ENCODE results near the gene PNKD. TPM values are rescaled to one million over a fixed set of nuclear protein-coding genes. Genes with fewer than 3 reads are reported as not detected.
"Not testable (repeated sequence)": the region's sequence is repeated elsewhere in the genome, so short reads cannot be mapped to it uniquely, and the experiment has no call there.

The PNKD gene
- total RNA-seq, 1 experiment from 2014 or later = 97.7 TPM

DNA sequence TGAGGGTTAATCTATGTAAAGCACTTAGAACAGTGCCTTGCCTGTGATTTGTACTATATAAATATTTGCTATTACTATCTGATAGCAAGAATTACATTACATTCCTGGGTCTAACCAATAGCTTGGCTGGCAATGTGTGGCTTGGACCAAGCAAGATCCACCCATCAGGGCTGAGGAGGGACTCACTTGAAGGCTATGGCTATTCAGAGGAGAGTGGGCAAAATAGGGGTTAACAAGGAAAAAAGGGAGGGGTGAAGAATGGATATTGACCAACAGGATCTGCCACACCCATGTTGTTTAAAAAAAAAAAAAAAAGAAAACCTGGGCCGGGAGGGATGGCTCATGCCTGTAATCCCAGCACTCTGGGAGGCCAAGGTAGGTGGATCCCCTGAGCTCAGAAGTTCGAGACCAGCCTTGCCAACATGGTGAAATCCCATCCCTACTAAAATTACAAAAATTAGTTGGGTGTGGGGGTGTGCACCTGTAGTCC is 42.0 kb downstream of the PNKD start:
- Histone ChIP-seq H3K36me3 (ENCODE audit: low read depth, low read length) (no peaks in the 10 kb centered on the region), H3K9ac (ENCODE audit: low read length) (no peak overlapping the region), H3K4me2 (ENCODE audit: low read length) (no peak overlapping the region), H3K27me3 (ENCODE audit: low read length) (no peaks in the 10 kb centered on the region), H3K27ac (ENCODE audit: low read length) (no peak overlapping the region), H3K79me2 (ENCODE audit: low read length) (no peaks in the 10 kb centered on the region), H2AFZ (ENCODE audit: low read length) (no peak overlapping the region), H3F3A (ENCODE audit: low read length, unreplicated experiment) (no peaks in the 10 kb centered on the region), H3K9me3 (ENCODE audit: low read length) (no peaks in the 10 kb centered on the region), H3K9me2 (replicated peaks; ENCODE audit: low read length) (no peaks in the 10 kb centered on the region), H3K4me1 (ENCODE audit: insufficient read depth, low read length) (no peaks in the 10 kb centered on the region), H4K20me1 (ENCODE audit: low read length) (no peaks in the 10 kb centered on the region), H3K4me3 (ENCODE audit: low read length) (no peak overlapping the region)
- BruUV-seq (replicated peaks) = no TSS peak
- ATAC-seq (peak; percentile 59), DNase-seq (peak; percentile 33)
- intact Hi-C loops (cut with micrococcal nuclease) = no loop called here
- CTCF ChIA-PET = no interaction called here
- POLR2A ChIA-PET (ENCODE audit: unreplicated experiment) = no interaction called here
- TF ChIP-seq, protein P1, sequence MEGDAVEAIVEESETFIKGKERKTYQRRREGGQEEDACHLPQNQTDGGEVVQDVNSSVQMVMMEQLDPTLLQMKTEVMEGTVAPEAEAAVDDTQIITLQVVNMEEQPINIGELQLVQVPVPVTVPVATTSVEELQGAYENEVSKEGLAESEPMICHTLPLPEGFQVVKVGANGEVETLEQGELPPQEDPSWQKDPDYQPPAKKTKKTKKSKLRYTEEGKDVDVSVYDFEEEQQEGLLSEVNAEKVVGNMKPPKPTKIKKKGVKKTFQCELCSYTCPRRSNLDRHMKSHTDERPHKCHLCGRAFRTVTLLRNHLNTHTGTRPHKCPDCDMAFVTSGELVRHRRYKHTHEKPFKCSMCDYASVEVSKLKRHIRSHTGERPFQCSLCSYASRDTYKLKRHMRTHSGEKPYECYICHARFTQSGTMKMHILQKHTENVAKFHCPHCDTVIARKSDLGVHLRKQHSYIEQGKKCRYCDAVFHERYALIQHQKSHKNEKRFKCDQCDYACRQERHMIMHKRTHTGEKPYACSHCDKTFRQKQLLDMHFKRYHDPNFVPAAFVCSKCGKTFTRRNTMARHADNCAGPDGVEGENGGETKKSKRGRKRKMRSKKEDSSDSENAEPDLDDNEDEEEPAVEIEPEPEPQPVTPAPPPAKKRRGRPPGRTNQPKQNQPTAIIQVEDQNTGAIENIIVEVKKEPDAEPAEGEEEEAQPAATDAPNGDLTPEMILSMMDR (conservative IDR thresholded peaks at IDR 0.05; ENCODE audit: low read depth, low read length) = no peak
- TF ChIP-seq EZH2phosphoT487 (IDR thresholded peaks at IDR 0.05; ENCODE audit: borderline replicate concordance, low read length) = no peak
- no peak for TF ChIP-seq EZH2 (IDR thresholded peaks at IDR 0.05; ENCODE audit: low read length, unreplicated experiment)

DNA sequence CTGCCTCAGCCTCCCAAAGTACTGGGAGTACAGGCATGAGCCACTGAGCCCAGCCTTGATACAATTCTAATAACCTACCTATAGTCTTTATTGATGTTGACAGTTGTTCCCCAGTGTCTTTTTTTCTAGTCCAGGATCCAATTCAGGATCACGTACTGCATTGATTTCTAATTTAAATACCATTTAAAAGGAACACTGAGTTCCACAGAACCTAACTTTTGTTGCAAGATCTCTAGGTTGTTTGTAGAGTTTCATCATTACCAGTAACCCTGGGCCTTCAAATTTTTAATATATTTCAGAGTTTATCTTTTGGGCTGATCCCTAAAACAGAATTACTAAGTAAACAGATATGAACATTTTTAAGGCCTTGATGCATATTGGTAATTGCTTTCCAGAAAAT is 43.0 kb downstream of the PNKD start:
- ChIA-PET POLR2A (ENCODE audit: unreplicated experiment) (no interaction called here), CTCF (no interaction called here)
- H4K20me1 ChIP-seq (ENCODE audit: low read length) = no peaks in the 10 kb centered on the region
- H3F3A ChIP-seq (ENCODE audit: low read length, unreplicated experiment) = no peaks in the 10 kb centered on the region
- no peak overlapping the region for H2AFZ ChIP-seq (ENCODE audit: low read length)
- no peak for ATAC-seq
- no TSS peak for BruUV-seq (replicated peaks)
- H3K27ac ChIP-seq (ENCODE audit: low read length) = no peak overlapping the region
- H3K4me2 ChIP-seq (ENCODE audit: low read length) = no peak overlapping the region
- no peak overlapping the region for H3K4me3 ChIP-seq (ENCODE audit: low read length)
- H3K9me2 ChIP-seq (replicated peaks; ENCODE audit: low read length) = no peaks in the 10 kb centered on the region
- intact Hi-C loops (cut with micrococcal nuclease) = no loop called here
- H3K9me3 ChIP-seq (ENCODE audit: low read length) = no peaks in the 10 kb centered on the region
- no peak overlapping the region for H3K9ac ChIP-seq (ENCODE audit: low read length)
- H3K27me3 ChIP-seq (ENCODE audit: low read length) = no peaks in the 10 kb centered on the region
- TF ChIP-seq EZH2phosphoT487 (IDR thresholded peaks at IDR 0.05; ENCODE audit: borderline replicate concordance, low read length) (no peak), EZH2 (IDR thresholded peaks at IDR 0.05; ENCODE audit: low read length, unreplicated experiment) (no peak)
- TF ChIP-seq, protein P1 (conservative IDR thresholded peaks at IDR 0.05; ENCODE audit: low read depth, low read length) = no peak
- H3K79me2 ChIP-seq (ENCODE audit: low read length) = no peaks in the 10 kb centered on the region
- H3K36me3 ChIP-seq (ENCODE audit: low read depth, low read length) = no peaks in the 10 kb centered on the region
- no peak for DNase-seq
- no peaks in the 10 kb centered on the region for H3K4me1 ChIP-seq (ENCODE audit: insufficient read depth, low read length)

DNA sequence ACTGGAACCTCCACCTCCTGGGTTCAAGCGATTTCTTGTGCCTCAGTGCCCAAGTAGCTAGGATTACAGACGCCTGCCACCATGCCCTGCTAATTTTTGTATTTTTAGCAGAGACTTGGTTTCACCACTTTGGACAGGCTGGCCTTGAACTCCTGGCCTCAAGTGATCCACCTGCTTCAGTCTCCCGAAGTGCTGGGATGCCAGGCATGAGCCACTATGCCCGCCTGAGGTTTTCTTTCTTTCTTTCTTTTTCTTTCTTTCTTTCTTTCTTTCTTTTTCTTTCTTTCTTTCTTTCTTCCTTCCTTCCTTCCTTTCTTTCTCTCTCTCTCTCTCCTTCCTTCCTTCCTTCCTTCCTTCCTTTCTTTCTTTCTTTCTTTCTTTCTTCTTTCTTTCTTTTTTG is 44.4 kb downstream of the PNKD start:
- H2AFZ ChIP-seq (ENCODE audit: low read length); H3K4me2 ChIP-seq (ENCODE audit: low read length); H3K9me3 ChIP-seq (ENCODE audit: low read length); H3K9me2 ChIP-seq (replicated peaks; ENCODE audit: low read length); POLR2A ChIA-PET (ENCODE audit: unreplicated experiment); H3K36me3 ChIP-seq (ENCODE audit: low read depth, low read length); CTCF ChIA-PET; H4K20me1 ChIP-seq (ENCODE audit: low read length); H3K9ac ChIP-seq (ENCODE audit: low read length); H3K27me3 ChIP-seq (ENCODE audit: low read length); H3K4me1 ChIP-seq (ENCODE audit: insufficient read depth, low read length); H3K79me2 ChIP-seq (ENCODE audit: low read length); BruUV-seq (replicated peaks); H3F3A ChIP-seq (ENCODE audit: low read length, unreplicated experiment); H3K4me3 ChIP-seq (ENCODE audit: low read length); DNase-seq; ATAC-seq; intact Hi-C loops (cut with micrococcal nuclease); H3K27ac ChIP-seq (ENCODE audit: low read length): not testable (repeated sequence)
